Measurements from ENCODE around the gene IPO13. TPM values are rescaled to one million over a fixed set of nuclear protein-coding genes. Genes with fewer than 3 reads are reported as not detected.

Gene IPO13
- total RNA-seq, 1 experiment from 2014 or later, result 24.2 TPM

GRCh38 chr1:43960798-43961197 is 14.0 kb downstream of the IPO13 start:
- Mint-ChIP-seq H3K27ac (ENCODE audit: unreplicated experiment) (no peak overlapping the region), H3K36me3 (ENCODE audit: insufficient read depth, unreplicated experiment) (no peaks in the 10 kb centered on the region), H3K9me3 (ENCODE audit: low read depth, unreplicated experiment) (no peaks in the 10 kb centered on the region), H3K4me1 (ENCODE audit: low read depth, unreplicated experiment) (no peaks in the 10 kb centered on the region), H3K27me3 (ENCODE audit: unreplicated experiment) (no peaks in the 10 kb centered on the region), H3K4me3 (ENCODE audit: low read depth, unreplicated experiment) (no peak overlapping the region)
- CTCF ChIA-PET, result no interaction called here
- intact Hi-C loops (cut with micrococcal nuclease; ENCODE audit: unreplicated experiment), result no loop called here
- no TSS peak for BruUV-seq (replicated peaks)
- TF ChIP-seq CTCF (IDR thresholded peaks at IDR 0.05; ENCODE audit: unreplicated experiment), result no peak
- DNase-seq, result no peak

DNA sequence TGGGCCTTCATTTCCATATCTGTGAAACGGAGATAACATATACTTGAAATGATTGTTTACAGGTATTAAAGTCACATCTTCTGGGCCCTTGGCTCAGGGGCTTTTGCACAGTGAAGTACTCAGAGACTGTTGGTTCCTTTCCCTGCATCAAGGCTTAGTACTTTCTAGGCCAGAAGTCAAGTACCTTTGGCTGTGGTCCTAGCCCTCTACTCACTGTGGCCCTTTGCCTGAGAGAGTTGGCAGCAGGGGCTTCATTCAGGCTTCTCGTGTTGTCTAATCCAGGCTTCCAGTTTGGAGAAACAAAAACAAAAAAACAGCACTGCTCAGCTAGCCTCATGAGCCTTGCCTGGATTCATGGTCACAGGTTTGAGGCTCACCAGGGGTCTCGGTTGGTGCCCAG is 14.9 kb downstream of the IPO13 start:
- Mint-ChIP-seq H3K4me1 (ENCODE audit: low read depth, unreplicated experiment) (no peaks in the 10 kb centered on the region), H3K9me3 (ENCODE audit: low read depth, unreplicated experiment) (no peaks in the 10 kb centered on the region), H3K4me3 (ENCODE audit: low read depth, unreplicated experiment) (no peak overlapping the region), H3K36me3 (ENCODE audit: insufficient read depth, unreplicated experiment) (no peaks in the 10 kb centered on the region), H3K27ac (ENCODE audit: unreplicated experiment) (no peak overlapping the region), H3K27me3 (ENCODE audit: unreplicated experiment) (no peaks in the 10 kb centered on the region)
- no TSS peak for BruUV-seq (replicated peaks)
- TF ChIP-seq CTCF (IDR thresholded peaks at IDR 0.05; ENCODE audit: unreplicated experiment), result no peak
- CTCF ChIA-PET, result no interaction called here
- intact Hi-C loops (cut with micrococcal nuclease; ENCODE audit: unreplicated experiment), result no loop called here
- no peak for DNase-seq

DNA sequence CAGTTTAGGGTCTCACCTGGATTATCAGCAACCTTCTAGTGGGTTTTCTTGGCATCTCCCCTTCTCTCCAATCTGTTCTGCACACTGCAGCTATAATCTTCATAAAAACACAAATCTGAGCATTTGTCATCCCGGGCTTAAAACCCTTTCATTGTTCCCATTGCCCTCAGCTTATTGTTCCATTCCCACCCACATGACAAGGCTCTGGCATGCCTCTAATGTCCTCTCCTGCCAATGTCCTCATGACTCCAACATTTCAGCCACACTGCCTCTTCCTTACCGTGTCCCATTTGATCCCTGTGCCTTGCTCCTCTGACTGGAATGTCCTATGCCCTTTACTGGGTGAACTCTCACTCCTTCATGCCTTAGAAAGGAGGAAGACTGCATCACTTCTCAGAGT is 15.6 kb downstream of the IPO13 start:
- Mint-ChIP-seq H3K4me1 (ENCODE audit: low read depth, unreplicated experiment) (no peaks in the 10 kb centered on the region), H3K27ac (ENCODE audit: unreplicated experiment) (no peak overlapping the region), H3K9me3 (ENCODE audit: low read depth, unreplicated experiment) (no peaks in the 10 kb centered on the region), H3K27me3 (ENCODE audit: unreplicated experiment) (no peaks in the 10 kb centered on the region), H3K4me3 (ENCODE audit: low read depth, unreplicated experiment) (no peak overlapping the region), H3K36me3 (ENCODE audit: insufficient read depth, unreplicated experiment) (no peaks in the 10 kb centered on the region)
- CTCF ChIA-PET, result no interaction called here
- no TSS peak for BruUV-seq (replicated peaks)
- DNase-seq, result no peak
- no peak for TF ChIP-seq CTCF (IDR thresholded peaks at IDR 0.05; ENCODE audit: unreplicated experiment)
- intact Hi-C loops (cut with micrococcal nuclease; ENCODE audit: unreplicated experiment), result no loop called here

- H3K9me3 Mint-ChIP-seq (ENCODE audit: low read depth, unreplicated experiment), result no peaks in the 10 kb centered on the region
- no peak for DNase-seq
- CTCF ChIA-PET, result no interaction called here
- BruUV-seq (replicated peaks), result no TSS peak
- no peak overlapping the region for H3K27ac Mint-ChIP-seq (ENCODE audit: unreplicated experiment)
- TF ChIP-seq CTCF (IDR thresholded peaks at IDR 0.05; ENCODE audit: unreplicated experiment), result no peak
- no peaks in the 10 kb centered on the region for H3K36me3 Mint-ChIP-seq (ENCODE audit: insufficient read depth, unreplicated experiment)
- intact Hi-C loops (cut with micrococcal nuclease; ENCODE audit: unreplicated experiment), result no loop called here
- no peaks in the 10 kb centered on the region for H3K27me3 Mint-ChIP-seq (ENCODE audit: unreplicated experiment)
- no peak overlapping the region for H3K4me3 Mint-ChIP-seq (ENCODE audit: low read depth, unreplicated experiment)
- H3K4me1 Mint-ChIP-seq (ENCODE audit: low read depth, unreplicated experiment), result no peaks in the 10 kb centered on the region
These were observed 16.3 kb downstream of the IPO13 start for GRCh38 chr1:43963006-43963405.

- CTCF ChIA-PET, result no interaction called here
- no peak overlapping the region for H3K4me3 Mint-ChIP-seq (ENCODE audit: low read depth, unreplicated experiment)
- H3K27me3 Mint-ChIP-seq (ENCODE audit: unreplicated experiment), result no peaks in the 10 kb centered on the region
- intact Hi-C loops (cut with micrococcal nuclease; ENCODE audit: unreplicated experiment), result no loop called here
- H3K36me3 Mint-ChIP-seq (ENCODE audit: insufficient read depth, unreplicated experiment), result no peaks in the 10 kb centered on the region
- H3K4me1 Mint-ChIP-seq (ENCODE audit: low read depth, unreplicated experiment), result no peaks in the 10 kb centered on the region
- no peak overlapping the region for H3K27ac Mint-ChIP-seq (ENCODE audit: unreplicated experiment)
- no TSS peak for BruUV-seq (replicated peaks)
- no peaks in the 10 kb centered on the region for H3K9me3 Mint-ChIP-seq (ENCODE audit: low read depth, unreplicated experiment)
- no peak for DNase-seq
- no peak for TF ChIP-seq CTCF (IDR thresholded peaks at IDR 0.05; ENCODE audit: unreplicated experiment)
These were observed 17.1 kb downstream of the IPO13 start for GRCh38 chr1:43963890-43964289.
